Measurements from ENCODE around the gene NAA40.

GRCh38 chr11:63904743-63905142 lies 34.1 kb upstream of the NAA40 start:
- TF ChIP-seq POLR2A (IDR thresholded peaks at IDR 0.05; ENCODE audit: low read depth, low read length) (no peak), POLR2AphosphoS5 (IDR thresholded peaks at IDR 0.05; ENCODE audit: low read depth, low read length) (no peak), POU2F2 (IDR thresholded peaks at IDR 0.05; ENCODE audit: low read depth, low read length) (no peak), TAF1 (IDR thresholded peaks at IDR 0.05; ENCODE audit: low read depth, low read length) (no peak), SPI1 (IDR thresholded peaks at IDR 0.05; ENCODE audit: low read depth, low read length) (no peak)
